Measurements from ENCODE around the gene OR10D3.

OR10D3 gene

GRCh38 chr11:124179310-124179709 lies 3.8 kb upstream of the OR10D3 start:
- H3F3A ChIP-seq (ENCODE audit: low read depth) = no peaks in the 10 kb centered on the region
- no peaks in the 10 kb centered on the region for H3K79me2 ChIP-seq (ENCODE audit: insufficient read depth, low read length)
- H3K9me2 ChIP-seq (replicated peaks; ENCODE audit: low read depth, low read length) = no peaks in the 10 kb centered on the region
- no peak overlapping the region for H3K4me2 ChIP-seq (ENCODE audit: low read depth, low read length, poor library complexity, severe bottlenecking)
- H2AFZ ChIP-seq (ENCODE audit: low read length) = no peak overlapping the region
- no peaks in the 10 kb centered on the region for H3K27me3 ChIP-seq (ENCODE audit: insufficient read depth, low read length, poor library complexity, severe bottlenecking)
- H3K9ac ChIP-seq (ENCODE audit: low read depth, low read length, poor library complexity, severe bottlenecking) = no peak overlapping the region
- no peaks in the 10 kb centered on the region for H3K36me3 ChIP-seq (ENCODE audit: insufficient read depth, low read length)
- no peak overlapping the region for H3K4me3 ChIP-seq (ENCODE audit: low read length, poor library complexity, severe bottlenecking)
- no peak for TF ChIP-seq CTCF (conservative IDR thresholded peaks at IDR 0.05; ENCODE audit: low read length)
- TF ChIP-seq EZH2phosphoT487 (IDR thresholded peaks at IDR 0.05; ENCODE audit: borderline replicate concordance) = no peak
- no peaks in the 10 kb centered on the region for H3K4me1 ChIP-seq (ENCODE audit: insufficient read depth, low read length, poor library complexity, severe bottlenecking)
- H3K9me3 ChIP-seq (ENCODE audit: insufficient read depth, low read depth, low read length) = no peaks in the 10 kb centered on the region
- no peaks in the 10 kb centered on the region for H4K20me1 ChIP-seq (ENCODE audit: insufficient read depth, low read length, poor library complexity, severe bottlenecking)

- no peaks in the 10 kb centered on the region for H3K9me2 ChIP-seq (replicated peaks; ENCODE audit: low read depth, low read length)
- H3K9me3 ChIP-seq (ENCODE audit: insufficient read depth, low read depth, low read length) = no peaks in the 10 kb centered on the region
- no peaks in the 10 kb centered on the region for H3K36me3 ChIP-seq (ENCODE audit: insufficient read depth, low read length)
- no peak overlapping the region for H3K9ac ChIP-seq (ENCODE audit: low read depth, low read length, poor library complexity, severe bottlenecking)
- H3K4me3 ChIP-seq (ENCODE audit: low read length, poor library complexity, severe bottlenecking) = no peak overlapping the region
- no peak overlapping the region for H3K4me2 ChIP-seq (ENCODE audit: low read depth, low read length, poor library complexity, severe bottlenecking)
- H3K27me3 ChIP-seq (ENCODE audit: insufficient read depth, low read length, poor library complexity, severe bottlenecking) = no peaks in the 10 kb centered on the region
- no peaks in the 10 kb centered on the region for H3K4me1 ChIP-seq (ENCODE audit: insufficient read depth, low read length, poor library complexity, severe bottlenecking)
- no peaks in the 10 kb centered on the region for H3F3A ChIP-seq (ENCODE audit: low read depth)
- H4K20me1 ChIP-seq (ENCODE audit: insufficient read depth, low read length, poor library complexity, severe bottlenecking) = no peaks in the 10 kb centered on the region
- no peaks in the 10 kb centered on the region for H3K79me2 ChIP-seq (ENCODE audit: insufficient read depth, low read length)
- TF ChIP-seq EZH2phosphoT487 (IDR thresholded peaks at IDR 0.05; ENCODE audit: borderline replicate concordance) = no peak
- TF ChIP-seq CTCF (conservative IDR thresholded peaks at IDR 0.05; ENCODE audit: low read length) = no peak
- H2AFZ ChIP-seq (ENCODE audit: low read length) = no peak overlapping the region
These were observed 7.4 kb downstream of the OR10D3 start for GRCh38 chr11:124190298-124191139.

GRCh38 chr11:124193221-124194010 lies 10.3 kb downstream of the OR10D3 start:
- Histone ChIP-seq H4K20me1 (ENCODE audit: insufficient read depth, low read length, poor library complexity, severe bottlenecking) (no peaks in the 10 kb centered on the region), H3K9me3 (ENCODE audit: insufficient read depth, low read depth, low read length) (no peaks in the 10 kb centered on the region), H3K9ac (ENCODE audit: low read depth, low read length, poor library complexity, severe bottlenecking) (no peak overlapping the region), H2AFZ (ENCODE audit: low read length) (no peak overlapping the region), H3K79me2 (ENCODE audit: insufficient read depth, low read length) (no peaks in the 10 kb centered on the region), H3K9me2 (replicated peaks; ENCODE audit: low read depth, low read length) (no peaks in the 10 kb centered on the region), H3K4me2 (ENCODE audit: low read depth, low read length, poor library complexity, severe bottlenecking) (no peak overlapping the region), H3F3A (ENCODE audit: low read depth) (no peaks in the 10 kb centered on the region), H3K4me1 (ENCODE audit: insufficient read depth, low read length, poor library complexity, severe bottlenecking) (no peaks in the 10 kb centered on the region), H3K27me3 (ENCODE audit: insufficient read depth, low read length, poor library complexity, severe bottlenecking) (no peaks in the 10 kb centered on the region), H3K4me3 (ENCODE audit: low read length, poor library complexity, severe bottlenecking) (no peak overlapping the region), H3K36me3 (ENCODE audit: insufficient read depth, low read length) (no peaks in the 10 kb centered on the region)
- TF ChIP-seq EZH2phosphoT487 (IDR thresholded peaks at IDR 0.05; ENCODE audit: borderline replicate concordance) (no peak), CTCF (conservative IDR thresholded peaks at IDR 0.05; ENCODE audit: low read length) (no peak)
